Neural progenitor cell (in vitro differentiated cells): ENCODE measurements around the gene SMIM1.

Source experiments
- EZH2 ChIP-seq: fragments of 200-600 bp; sonication (generic); IDR thresholded peaks from 2 replicates; pipeline ENCODE4 v1.6.1; 2017; ENCODE audit warnings: antibody characterized with exemption, mild to moderate bottlenecking, moderate library complexity
- TF ChIP-seq, protein P1 (sequence below): fragments of 200-600 bp; sonication (generic); IDR thresholded peaks from 2 replicates; pipeline ENCODE4 v1.5.1; 2017; ENCODE audit warnings: antibody characterized with exemption, mild to moderate bottlenecking

DNA sequence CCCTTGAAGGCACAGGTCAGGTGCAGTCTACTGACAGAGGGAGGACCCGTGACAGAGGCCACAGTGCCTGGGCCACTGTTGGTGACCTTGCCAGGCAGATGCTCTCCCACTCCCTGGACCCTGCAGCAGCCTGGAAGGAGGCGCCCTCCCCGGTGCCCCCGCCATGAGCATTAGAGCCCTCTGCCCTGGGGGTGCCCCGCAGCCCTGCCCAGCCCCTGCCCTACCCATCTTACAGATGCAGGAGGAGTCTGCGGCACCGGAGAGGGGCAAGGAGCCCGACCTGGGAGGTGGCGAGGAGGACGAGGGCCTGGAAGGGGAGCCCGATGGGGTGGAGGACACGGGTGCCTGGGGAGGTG is 9.7 kb upstream of the SMIM1 start:
- TF ChIP-seq, protein P1, sequence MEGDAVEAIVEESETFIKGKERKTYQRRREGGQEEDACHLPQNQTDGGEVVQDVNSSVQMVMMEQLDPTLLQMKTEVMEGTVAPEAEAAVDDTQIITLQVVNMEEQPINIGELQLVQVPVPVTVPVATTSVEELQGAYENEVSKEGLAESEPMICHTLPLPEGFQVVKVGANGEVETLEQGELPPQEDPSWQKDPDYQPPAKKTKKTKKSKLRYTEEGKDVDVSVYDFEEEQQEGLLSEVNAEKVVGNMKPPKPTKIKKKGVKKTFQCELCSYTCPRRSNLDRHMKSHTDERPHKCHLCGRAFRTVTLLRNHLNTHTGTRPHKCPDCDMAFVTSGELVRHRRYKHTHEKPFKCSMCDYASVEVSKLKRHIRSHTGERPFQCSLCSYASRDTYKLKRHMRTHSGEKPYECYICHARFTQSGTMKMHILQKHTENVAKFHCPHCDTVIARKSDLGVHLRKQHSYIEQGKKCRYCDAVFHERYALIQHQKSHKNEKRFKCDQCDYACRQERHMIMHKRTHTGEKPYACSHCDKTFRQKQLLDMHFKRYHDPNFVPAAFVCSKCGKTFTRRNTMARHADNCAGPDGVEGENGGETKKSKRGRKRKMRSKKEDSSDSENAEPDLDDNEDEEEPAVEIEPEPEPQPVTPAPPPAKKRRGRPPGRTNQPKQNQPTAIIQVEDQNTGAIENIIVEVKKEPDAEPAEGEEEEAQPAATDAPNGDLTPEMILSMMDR = no peak
- no peak for TF ChIP-seq EZH2
